ENCODE measurements around the gene HINT1.

DNA sequence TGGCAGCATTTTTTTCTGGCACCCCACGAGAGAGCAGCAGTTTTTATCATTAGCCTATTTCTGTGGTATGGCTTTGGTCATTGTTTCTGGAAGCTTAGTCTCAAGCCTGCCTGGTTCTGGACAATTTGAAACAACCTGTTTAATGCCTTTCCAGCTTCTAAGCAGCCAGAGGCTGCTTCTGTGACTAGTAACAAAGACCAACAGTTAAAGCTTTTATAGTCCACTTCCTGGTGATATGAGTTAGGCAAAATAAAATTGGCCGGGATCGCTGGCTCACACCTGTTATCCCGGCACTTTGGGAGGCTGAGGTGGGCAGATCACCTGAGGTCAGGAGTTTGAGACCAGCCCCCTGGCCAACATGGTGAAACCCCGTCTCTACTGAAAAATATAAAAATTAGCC is 29.7 kb upstream of the HINT1 start:
- TF ChIP-seq SUZ12 (IDR thresholded peaks at IDR 0.05; ENCODE audit: extremely low read depth, insufficient read depth, insufficient read length) (no peak), ZNF274 (IDR thresholded peaks at IDR 0.05; ENCODE audit: low read depth, low read length) (no peak)

Measured in NT2/D1 (cell line).